HEK293T (cell line): Measurements from ENCODE around the gene KCNQ5.

ENCODE experiments used
- CTCF ChIA-PET: fragments of 350-600 bp; formaldehyde crosslinking; extraction: SDS; loops from one replicate; lab custom pipeline; 2021; ENCODE audit warnings: antibody characterized with exemption, inconsistent platforms; lab: Yijun Ruan, JAX
- POLR2A ChIA-PET: fragments of 350-600 bp; formaldehyde crosslinking; extraction: SDS; loops from one replicate; lab custom pipeline; 2020; ENCODE audit warnings: antibody characterized with exemption, inconsistent platforms; lab: Yijun Ruan, JAX
- DNase-seq: peaks from one replicate; pipeline ENCODE4 v3.0.0; 2012; ENCODE audit warnings: mixed read lengths; ENCODE audit errors: extremely low spot score
- ARNT ChIP-seq: fragments of 450-650 bp; IDR thresholded peaks from 2 replicates; pipeline ENCODE4 v1.6.1; 2017; ENCODE audit warnings: mild to moderate bottlenecking
- BHLHE40 ChIP-seq: fragments of 450-650 bp; IDR thresholded peaks from 2 replicates; pipeline ENCODE4 v1.6.1; 2016; ENCODE audit warnings: mild to moderate bottlenecking, moderate library complexity, borderline replicate concordance
- CTBP1 ChIP-seq: fragments of 450-650 bp; IDR thresholded peaks from 2 replicates; pipeline ENCODE4 v1.6.1; 2016; ENCODE audit warnings: borderline replicate concordance
- ELF4 ChIP-seq: fragments of 450-650 bp; IDR thresholded peaks from 2 replicates; pipeline ENCODE4 v1.6.1; 2017; ENCODE audit warnings: antibody characterized with exemption
- FOXA1 ChIP-seq: fragments of 450-650 bp; IDR thresholded peaks from 2 replicates; pipeline ENCODE4 v1.6.1; 2016; ENCODE audit warnings: mild to moderate bottlenecking
- FOXK2 ChIP-seq: fragments of 450-650 bp; IDR thresholded peaks from 2 replicates; pipeline ENCODE4 v1.6.1; 2016; ENCODE audit warnings: mild to moderate bottlenecking
- FOXM1 ChIP-seq: fragments of 450-650 bp; IDR thresholded peaks from 2 replicates; pipeline ENCODE4 v1.6.1; 2017; ENCODE audit warnings: mild to moderate bottlenecking, borderline replicate concordance
- HDGF ChIP-seq: fragments of 450-650 bp; IDR thresholded peaks from 2 replicates; pipeline ENCODE4 v1.6.1; 2017; ENCODE audit warnings: antibody characterized with exemption, borderline replicate concordance
- L3MBTL2 ChIP-seq: fragments of 450-650 bp; conservative IDR thresholded peaks from 2 replicates; pipeline ENCODE4 v1.6.1; 2016; ENCODE audit warnings: mild to moderate bottlenecking
- LEF1 ChIP-seq: fragments of 450-650 bp; IDR thresholded peaks from 2 replicates; pipeline ENCODE4 v1.6.1; 2017; ENCODE audit warnings: mild to moderate bottlenecking, borderline replicate concordance
- NFRKB ChIP-seq: fragments of 450-650 bp; IDR thresholded peaks from 2 replicates; pipeline ENCODE4 v1.6.1; 2016; ENCODE audit warnings: mild to moderate bottlenecking, moderate library complexity
- PKNOX1 ChIP-seq: fragments of 450-650 bp; IDR thresholded peaks from 2 replicates; pipeline ENCODE4 v1.6.1; 2016
- SP1 ChIP-seq: fragments of 450-650 bp; IDR thresholded peaks from 2 replicates; pipeline ENCODE4 v1.6.1; 2017
- SUZ12 ChIP-seq: fragments of 450-650 bp; IDR thresholded peaks from 2 replicates; pipeline ENCODE4 v1.6.1; 2016; ENCODE audit warnings: mild to moderate bottlenecking
- TARDBP ChIP-seq: fragments of 450-650 bp; IDR thresholded peaks from 2 replicates; pipeline ENCODE4 v1.6.1; 2016
- ZNF384 ChIP-seq: fragments of 450-650 bp; IDR thresholded peaks from 2 replicates; pipeline ENCODE4 v1.6.1; 2016

Gene KCNQ5

GRCh38 chr6:73088138-73088813 lies 466.4 kb downstream of the KCNQ5 start:
- DNase-seq, result no peak
- ChIA-PET POLR2A (no interaction called here), CTCF (no interaction called here)
- no peak for TF ChIP-seq ARNT
- TF ChIP-seq SUZ12, result no peak
- no peak for TF ChIP-seq ZNF384
- TF ChIP-seq HDGF, result no peak
- no peak for TF ChIP-seq L3MBTL2
- TF ChIP-seq FOXM1, result no peak
- TF ChIP-seq SP1, result no peak
- TF ChIP-seq CTBP1, result no peak
- TF ChIP-seq TARDBP, result no peak
- no peak for TF ChIP-seq FOXA1
- no peak for TF ChIP-seq ELF4
- no peak for TF ChIP-seq NFRKB
- no peak for TF ChIP-seq BHLHE40
- no peak for TF ChIP-seq LEF1
- TF ChIP-seq FOXK2, result no peak
- no peak for TF ChIP-seq PKNOX1

GRCh38 chr6:73104921-73105320 lies 483.1 kb downstream of the KCNQ5 start:
- CTCF ChIA-PET, result no interaction called here
- DNase-seq, result no peak
- TF ChIP-seq FOXM1, result no peak
- no peak for TF ChIP-seq SUZ12
- no peak for TF ChIP-seq FOXA1
- TF ChIP-seq SP1, result no peak
- TF ChIP-seq PKNOX1, result no peak
- TF ChIP-seq ZNF384, result no peak
- no peak for TF ChIP-seq FOXK2
- no peak for TF ChIP-seq CTBP1
- TF ChIP-seq HDGF, result no peak
- TF ChIP-seq ELF4, result no peak
- TF ChIP-seq BHLHE40, result no peak
- no peak for TF ChIP-seq L3MBTL2
- no peak for TF ChIP-seq TARDBP
- TF ChIP-seq ARNT, result no peak
- no peak for TF ChIP-seq NFRKB
- no peak for TF ChIP-seq LEF1
- POLR2A ChIA-PET, result no interaction called here

- ChIA-PET CTCF (no interaction called here), POLR2A (no interaction called here)
- TF ChIP-seq TARDBP, result no peak
- no peak for TF ChIP-seq BHLHE40
- no peak for TF ChIP-seq CTBP1
- no peak for TF ChIP-seq SUZ12
- TF ChIP-seq ZNF384, result no peak
- no peak for DNase-seq
Measured at GRCh38 chr6:73107016-73107415, 485.2 kb downstream of the KCNQ5 start.

GRCh38 chr6:73108949-73109348 lies 487.1 kb downstream of the KCNQ5 start:
- CTCF ChIA-PET, result no interaction called here
- DNase-seq, result no peak
- TF ChIP-seq PKNOX1, result no peak
- POLR2A ChIA-PET, result no interaction called here

- DNase-seq, result no peak
- POLR2A ChIA-PET, result no interaction called here
- TF ChIP-seq PKNOX1 (no peak), L3MBTL2 (no peak), SUZ12 (no peak), TARDBP (no peak), BHLHE40 (no peak), LEF1 (no peak), HDGF (no peak), FOXK2 (no peak), ZNF384 (no peak)
- CTCF ChIA-PET, result interaction anchor here (0.6 kb wide), 1 partner anchor 564 kb away, joined by 3 read pairs; no protein-coding TSS in a partner anchor
Measured at GRCh38 chr6:73109659-73110058, 487.8 kb downstream of the KCNQ5 start.

- no peak for DNase-seq
- TF ChIP-seq ARNT, result no peak
- no peak for TF ChIP-seq HDGF
- no peak for TF ChIP-seq FOXM1
- no peak for TF ChIP-seq FOXK2
- TF ChIP-seq CTBP1, result no peak
- TF ChIP-seq ZNF384, result no peak
- TF ChIP-seq SP1, result no peak
- no peak for TF ChIP-seq BHLHE40
- TF ChIP-seq PKNOX1, result no peak
- no peak for TF ChIP-seq L3MBTL2
- no peak for TF ChIP-seq LEF1
- TF ChIP-seq TARDBP, result no peak
- TF ChIP-seq FOXA1, result no peak
- no peak for TF ChIP-seq ELF4
- TF ChIP-seq NFRKB, result no peak
- TF ChIP-seq SUZ12, result no peak
- CTCF ChIA-PET, result no interaction called here
- POLR2A ChIA-PET, result no interaction called here
Measured at GRCh38 chr6:73116330-73116729, 494.5 kb downstream of the KCNQ5 start.
